HG03064 (cell line): ENCODE measurements around the gene PARP9.

ENCODE experiments used
- ATAC-seq: cut with Tn5 transposase; IDR thresholded peaks from one replicate; pipeline ENCODE4 v1.9.1; 2021; ENCODE audit warnings: low read depth; ENCODE audit not compliant: unreplicated experiment

Gene PARP9

GRCh38 chr3:122493296-122493695 lies 70.8 kb downstream of the PARP9 start:
- ATAC-seq: no peak

GRCh38 chr3:122488262-122488973 lies 75.7 kb downstream of the PARP9 start:
- no peak for ATAC-seq

DNA sequence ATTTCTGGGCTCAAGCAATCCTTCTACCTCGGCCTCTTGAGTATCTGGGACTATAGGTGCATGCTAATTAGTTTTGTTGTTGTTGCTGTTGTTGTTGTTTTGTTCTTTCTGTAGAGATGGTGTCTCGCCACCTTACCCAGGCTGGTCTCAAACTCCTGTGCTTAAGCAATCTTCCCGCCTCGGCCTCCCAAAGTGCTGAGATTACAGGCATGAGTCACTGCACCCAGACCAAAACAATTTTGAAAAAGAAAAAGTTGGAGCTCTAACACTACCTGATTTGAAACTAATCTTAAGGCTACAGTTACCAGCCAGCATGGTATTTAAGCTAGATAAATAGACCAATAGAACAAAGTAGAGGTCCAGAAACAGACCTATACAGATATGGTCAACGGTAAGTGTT lies 79.1 kb downstream of the PARP9 start:
- ATAC-seq: no peak

- no peak for ATAC-seq
Observed at GRCh38 chr3:122481390-122481789, 82.7 kb downstream of the PARP9 start.
